ENCODE results near the gene AGPAT1. TPM values are rescaled to one million over a fixed set of nuclear protein-coding genes. Genes with fewer than 3 reads are reported as not detected.
"Not testable (repeated sequence)": the region's sequence is repeated elsewhere in the genome, so short reads cannot be mapped to it uniquely, and the experiment has no call there.

AGPAT1 gene, protein sequence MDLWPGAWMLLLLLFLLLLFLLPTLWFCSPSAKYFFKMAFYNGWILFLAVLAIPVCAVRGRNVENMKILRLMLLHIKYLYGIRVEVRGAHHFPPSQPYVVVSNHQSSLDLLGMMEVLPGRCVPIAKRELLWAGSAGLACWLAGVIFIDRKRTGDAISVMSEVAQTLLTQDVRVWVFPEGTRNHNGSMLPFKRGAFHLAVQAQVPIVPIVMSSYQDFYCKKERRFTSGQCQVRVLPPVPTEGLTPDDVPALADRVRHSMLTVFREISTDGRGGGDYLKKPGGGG
- 100 to 1,000 TPM; 103 to 116 (median 108) TPM for polyA plus RNA-seq (ENCODE audit: insufficient read length in 4 of 4)

DNA sequence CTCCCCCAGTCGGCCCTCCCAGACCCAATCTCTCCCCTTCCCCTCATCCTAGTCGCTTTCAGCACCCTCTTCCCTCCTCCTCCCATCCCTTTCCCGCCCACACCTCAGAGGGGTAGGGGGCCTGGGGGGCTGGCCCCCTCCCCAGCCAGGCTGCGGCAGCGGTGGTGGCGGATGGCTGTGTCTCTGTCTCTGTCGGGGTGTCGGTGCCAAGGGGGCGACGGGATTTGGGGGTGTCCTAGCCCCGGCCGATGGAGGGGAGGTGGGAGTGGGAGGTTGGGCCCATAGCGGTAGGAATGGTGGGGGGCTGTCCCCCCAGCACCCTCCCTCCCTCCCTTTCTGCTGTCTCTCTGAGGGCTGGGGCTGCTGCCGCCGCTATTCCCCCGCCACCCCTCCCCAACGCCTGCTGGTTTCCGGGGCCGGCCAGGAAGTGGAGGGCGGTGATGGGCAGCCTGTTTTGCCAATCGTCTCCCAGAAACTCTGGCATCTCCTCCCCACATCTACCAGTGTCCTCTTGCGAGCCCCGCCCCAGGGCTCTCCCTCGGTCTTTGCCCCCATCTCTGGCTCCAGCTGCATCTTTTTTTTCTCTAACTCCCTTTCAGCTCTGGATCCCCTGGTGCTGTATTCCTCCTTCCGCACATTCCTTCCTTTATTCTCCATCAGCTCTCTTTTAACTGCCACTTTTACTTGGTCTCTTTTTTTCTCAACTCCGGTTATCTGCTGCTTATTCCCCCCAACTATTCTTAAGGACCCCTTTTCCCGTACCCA, at the start of gene AGPAT1:
AGPAT1 (minus strand) TSS at position 374 of the 765 bp plus-strand sequence. CDS start 4,588 bp downstream, outside the sequence.
- peak in 3 of 4 donors; percentile 95 to 96 (median 96) for DNase-seq (ENCODE audit: low read depth in 4 of 4, low spot score in 3 of 4)

DNA sequence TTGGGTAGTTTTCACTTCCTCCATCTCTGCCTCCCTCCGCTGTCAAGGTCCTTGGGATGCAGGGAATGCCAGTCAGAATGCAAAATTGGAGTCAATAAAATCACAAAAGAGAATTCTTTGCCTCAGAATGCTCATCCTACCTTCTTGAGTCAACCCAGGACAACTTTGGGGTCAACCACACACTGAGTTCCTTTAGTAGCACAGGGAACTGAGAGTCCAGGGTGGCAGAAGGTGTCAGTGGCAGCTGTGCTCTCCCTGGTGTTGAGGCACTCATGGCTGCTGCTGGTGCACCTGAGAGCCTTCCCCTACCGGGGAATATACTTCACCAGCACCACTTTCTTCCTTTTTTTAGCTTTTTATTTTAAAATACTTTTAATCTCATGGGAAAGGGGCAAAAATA, 48.8 kb upstream of the AGPAT1 start:
- DNase-seq (ENCODE audit: low read depth in 4 of 4, low spot score in 3 of 4) = no peak

DNA sequence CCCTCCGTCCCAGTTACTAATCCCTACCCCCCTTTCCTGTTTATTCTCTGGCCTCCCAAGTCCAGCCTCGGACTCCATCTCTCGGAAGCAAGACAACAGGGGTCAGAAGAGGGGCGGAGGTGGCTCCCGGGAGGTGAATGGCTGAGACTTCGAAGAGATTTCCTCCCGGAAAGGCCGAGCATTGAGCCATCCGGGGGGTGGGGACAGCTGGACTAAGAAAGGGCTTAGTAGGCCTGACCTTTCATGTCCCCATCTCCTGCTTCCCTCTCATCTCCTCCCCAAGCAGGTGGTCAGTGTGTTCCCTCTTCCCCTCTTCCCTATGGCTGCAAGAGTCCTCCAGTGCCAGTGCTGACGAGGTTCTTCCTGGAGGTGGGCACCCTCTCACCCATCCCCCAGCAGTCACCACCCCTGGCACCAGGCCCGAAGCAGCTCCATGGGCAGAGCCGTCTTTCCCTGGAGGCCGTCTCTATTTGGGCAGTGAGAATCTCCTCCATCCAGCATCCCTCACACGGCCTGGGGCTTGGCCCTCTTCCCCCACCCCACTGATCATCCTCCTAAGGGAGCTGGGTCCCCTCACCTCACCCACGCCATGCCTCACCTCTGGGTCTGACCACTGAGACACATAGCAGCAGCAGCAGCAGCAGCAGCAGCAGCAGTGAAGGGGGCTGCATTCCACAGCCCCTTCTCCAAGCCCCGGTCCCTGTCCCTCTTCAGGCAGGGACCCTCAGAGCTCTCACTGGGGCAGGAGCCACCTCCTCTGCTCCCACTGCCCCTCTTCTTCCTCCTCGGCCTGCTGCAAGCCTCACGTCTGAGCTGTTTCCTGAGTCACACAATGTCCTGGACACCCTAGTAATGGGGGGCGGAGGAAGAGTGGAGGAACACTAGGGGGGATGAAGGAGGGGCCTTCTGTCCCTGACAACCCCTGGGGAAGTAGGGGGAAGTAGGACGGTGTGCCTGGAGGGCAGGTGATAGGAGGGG, 47.7 kb upstream of the AGPAT1 start, which contains the start of gene NOTCH4:
NOTCH4 (minus strand) TSS at position 810 of the 978 bp plus-strand sequence; CDS start at position 671, 139 bp downstream.
- no peak for DNase-seq (ENCODE audit: low read depth in 4 of 4, low spot score in 3 of 4)

DNA sequence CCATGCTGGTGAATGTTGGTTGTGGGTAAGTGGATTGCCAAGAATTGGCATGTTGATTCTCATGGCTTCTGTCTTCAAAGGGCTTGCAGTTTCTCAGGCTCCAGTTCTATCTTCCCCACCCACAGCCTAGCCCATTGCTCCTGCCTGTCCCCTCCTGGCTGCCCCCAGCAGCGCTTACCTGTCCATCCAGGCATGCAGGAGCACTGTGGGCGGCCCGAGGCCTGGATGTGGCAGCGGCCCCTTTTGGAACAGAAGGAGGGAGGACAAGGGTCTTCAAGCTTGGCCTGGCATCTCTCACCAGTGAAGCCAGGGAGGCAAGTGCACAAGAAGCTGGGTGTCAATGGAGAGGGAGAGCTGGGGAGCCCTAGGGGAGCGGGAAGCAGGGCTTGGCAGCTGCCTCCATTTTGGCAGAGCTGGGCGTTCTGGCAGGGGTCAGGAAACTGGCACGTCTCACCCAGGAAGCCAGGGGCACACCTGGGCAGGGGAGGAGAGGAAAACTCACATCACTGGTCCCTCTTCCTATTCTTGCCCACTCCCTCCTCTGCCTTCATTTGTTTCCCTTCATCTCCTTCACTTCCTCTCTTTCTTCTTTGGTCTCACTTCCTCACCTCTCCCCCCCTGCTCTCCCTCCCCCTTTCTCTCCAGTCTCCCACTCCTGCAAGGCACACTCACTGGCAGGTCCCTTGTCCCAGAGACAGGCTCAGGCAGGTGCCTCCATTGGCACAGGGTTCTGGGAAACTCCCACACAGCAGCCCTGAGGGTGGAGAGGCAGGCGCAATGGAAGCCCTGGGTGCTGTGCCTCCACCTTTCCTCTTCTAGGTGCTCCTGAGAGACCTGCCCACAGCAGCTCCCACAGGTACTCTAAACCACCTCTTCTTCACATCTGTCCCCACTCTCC, 46.7 kb upstream of the AGPAT1 start:
- DNase-seq (ENCODE audit: low read depth in 4 of 4, low spot score in 3 of 4) = no peak

DNA sequence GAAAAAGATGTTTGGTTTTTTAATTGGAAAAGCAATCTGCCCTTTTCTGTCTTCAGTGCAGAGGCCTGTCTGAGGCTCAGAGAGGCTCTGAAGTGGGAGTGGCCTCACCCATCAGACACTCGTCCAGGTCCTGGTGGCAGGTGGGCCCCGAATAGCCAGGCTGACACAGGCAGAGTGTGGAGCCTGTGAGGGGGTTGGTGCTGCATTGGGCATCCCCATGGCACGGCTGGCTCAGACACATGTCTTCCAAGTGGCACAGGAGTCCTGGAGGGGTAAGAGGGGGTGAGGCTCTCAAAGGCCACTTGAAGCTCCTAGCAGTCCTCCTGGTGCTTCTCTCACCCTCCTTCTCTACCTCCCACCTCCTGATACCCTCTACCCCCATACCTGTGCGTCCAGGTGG, 44.1 kb upstream of the AGPAT1 start:
- DNase-seq (ENCODE audit: low read depth in 4 of 4, low spot score in 3 of 4) = no peak

DNA sequence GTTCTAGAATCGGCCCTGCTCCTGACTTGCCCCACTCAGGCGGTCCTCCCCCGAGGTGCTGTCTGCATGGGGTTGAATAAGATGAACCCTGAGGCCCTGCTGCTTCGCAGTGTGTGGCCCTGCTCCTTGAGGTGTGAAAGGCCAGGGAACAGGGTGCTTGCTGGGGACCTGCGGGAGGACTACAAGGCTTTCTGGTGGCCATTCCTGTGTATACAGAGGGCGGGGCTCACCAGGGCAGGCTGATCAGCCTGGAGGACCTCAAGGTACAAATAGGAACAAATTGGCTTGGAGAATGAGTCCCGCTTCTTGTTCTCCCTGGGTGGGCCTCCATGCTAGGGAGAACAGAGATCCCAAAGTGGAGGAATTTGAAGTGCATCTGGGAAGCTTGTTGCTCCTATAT, 42.3 kb upstream of the AGPAT1 start:
- DNase-seq (ENCODE audit: low read depth in 4 of 4, low spot score in 3 of 4) = no peak

DNA sequence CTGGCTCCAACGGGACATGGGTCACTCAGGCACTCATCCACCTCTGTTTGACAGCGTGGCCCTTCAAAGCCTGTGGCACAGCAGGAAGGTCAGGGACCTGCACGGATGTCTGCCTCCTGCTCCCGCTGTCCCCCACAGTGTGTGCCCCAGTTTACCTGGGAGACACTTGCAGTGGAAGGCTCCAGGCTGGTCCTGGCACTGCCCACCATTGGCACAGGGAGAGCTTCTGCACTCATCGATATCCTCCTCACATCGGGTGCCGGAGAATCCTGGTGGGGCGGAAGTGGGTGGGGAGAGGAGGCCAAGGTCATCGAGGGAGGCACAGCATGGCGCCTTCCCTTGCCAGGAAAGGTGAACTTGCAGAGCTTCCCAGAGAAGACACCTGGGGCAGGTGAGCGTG, 41.1 kb upstream of the AGPAT1 start:
- DNase-seq (ENCODE audit: low read depth in 4 of 4, low spot score in 3 of 4) = no peak

DNA sequence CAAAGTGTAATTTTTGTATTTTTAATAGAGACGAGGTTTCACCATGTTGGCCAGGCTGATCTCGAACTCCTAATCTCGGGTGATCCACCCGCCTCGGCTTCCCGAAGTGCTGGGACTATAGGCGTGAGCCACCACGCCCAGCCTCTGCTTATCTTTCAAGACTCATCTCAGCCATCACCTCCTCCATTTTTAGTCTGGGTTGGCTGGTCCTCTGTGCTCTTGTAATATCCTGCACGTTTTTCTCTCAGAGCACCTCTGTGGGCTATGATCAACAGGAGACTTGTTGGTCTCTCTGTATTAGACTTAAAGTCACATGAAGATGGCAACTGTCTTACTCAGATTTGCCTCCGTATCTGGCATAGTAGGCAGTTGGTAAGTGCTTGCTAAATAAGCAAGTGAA, 40.4 kb upstream of the AGPAT1 start:
- no peak for DNase-seq (ENCODE audit: low read depth in 4 of 4, low spot score in 3 of 4)

DNA sequence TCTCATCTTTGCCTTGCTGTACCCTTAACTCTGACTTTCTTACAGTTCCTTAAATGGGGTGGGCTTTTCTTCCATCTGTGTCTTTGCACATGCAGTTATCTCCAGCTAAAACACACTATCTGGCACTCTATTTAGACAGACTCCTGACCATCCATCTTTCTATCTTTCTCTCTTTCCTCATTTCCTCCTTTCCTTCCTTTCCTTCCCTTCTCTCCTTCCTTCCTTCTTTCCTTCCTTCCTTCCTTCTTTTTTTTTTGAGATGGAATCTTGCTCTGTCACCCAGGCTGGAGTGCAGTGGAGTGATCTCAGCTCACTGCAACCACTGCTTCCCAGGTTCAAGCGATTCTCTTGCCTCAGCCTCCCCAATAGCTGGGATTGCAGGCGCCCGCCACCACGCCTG, 39.7 kb upstream of the AGPAT1 start:
- DNase-seq (ENCODE audit: low read depth in 4 of 4, low spot score in 3 of 4) = no peak

DNA sequence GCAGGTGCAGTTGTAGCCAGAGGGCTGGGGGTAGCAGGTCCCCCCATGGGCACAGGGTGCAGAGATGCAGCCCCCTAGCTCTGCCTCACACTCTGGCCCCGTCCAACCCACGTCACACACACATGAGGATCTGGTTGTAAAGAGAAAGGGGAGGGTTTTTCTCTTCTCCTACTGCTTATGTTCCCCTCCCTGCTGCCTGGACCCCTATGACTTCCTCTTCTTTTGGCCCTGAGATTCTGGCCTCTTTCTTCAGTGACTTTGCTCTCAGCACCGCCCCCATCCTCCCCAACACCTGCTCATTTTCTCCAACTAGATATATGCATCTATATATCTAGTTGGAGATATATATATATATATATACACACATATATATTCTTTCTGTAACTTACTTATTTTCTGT, 38.2 kb upstream of the AGPAT1 start:
- no peak for DNase-seq (ENCODE audit: low read depth in 4 of 4, low spot score in 3 of 4)

DNA sequence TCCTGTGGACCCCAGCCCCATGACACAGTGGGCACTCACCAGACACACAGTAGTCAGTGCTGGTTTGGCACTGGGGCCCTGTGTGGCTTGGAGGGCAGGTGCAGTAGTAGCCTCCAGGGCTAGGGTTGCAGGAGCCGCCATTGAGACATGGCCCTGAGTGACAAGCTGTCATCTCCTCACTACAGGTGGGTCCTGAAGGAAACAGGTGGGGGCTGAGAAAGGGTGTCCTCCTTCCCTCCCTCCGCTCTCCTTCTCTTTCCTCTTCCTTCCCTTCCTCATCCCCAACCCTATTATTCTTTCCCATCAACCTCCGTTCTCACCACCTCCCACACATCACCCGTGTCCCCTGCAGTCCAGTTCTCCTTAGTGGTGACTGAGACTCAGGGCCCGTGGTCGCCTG, 37.8 kb upstream of the AGPAT1 start:
- DNase-seq (ENCODE audit: low read depth in 4 of 4, low spot score in 3 of 4) = no peak

DNA sequence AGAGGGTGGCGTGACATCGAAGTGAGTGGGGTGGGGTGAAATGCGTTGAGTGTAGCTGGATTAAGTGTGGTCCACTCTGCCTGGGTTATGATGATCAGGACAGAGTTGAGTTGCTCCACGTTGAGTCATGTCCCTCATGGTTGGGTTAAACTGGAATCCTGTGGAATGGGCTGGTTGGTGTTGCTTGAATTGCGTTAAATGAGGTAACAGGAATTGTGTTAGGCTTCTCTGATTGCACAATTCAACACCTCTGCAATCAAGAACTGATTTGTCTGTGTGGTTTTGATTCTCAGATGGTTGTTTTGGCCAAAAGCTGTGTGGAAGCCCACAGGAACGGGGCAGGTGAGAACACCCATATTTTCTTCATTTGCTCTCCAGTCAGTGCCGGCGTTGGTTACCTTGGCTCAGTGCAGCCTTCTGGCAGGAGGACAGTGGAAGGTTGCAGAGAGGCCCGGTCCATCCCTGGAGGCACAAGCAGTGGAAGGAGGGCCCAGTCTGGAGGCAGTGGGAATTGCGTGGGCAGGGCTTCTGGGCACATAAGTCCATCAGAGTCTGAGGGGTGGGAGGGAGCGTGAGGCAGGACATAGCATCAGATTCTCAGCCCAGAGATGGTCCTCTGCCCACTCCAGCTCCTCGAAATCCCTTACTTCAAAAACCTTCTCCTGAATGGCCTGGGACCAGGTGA, 36.3 kb upstream of the AGPAT1 start:
- no peak for DNase-seq (ENCODE audit: low read depth in 4 of 4, low spot score in 3 of 4)

DNA sequence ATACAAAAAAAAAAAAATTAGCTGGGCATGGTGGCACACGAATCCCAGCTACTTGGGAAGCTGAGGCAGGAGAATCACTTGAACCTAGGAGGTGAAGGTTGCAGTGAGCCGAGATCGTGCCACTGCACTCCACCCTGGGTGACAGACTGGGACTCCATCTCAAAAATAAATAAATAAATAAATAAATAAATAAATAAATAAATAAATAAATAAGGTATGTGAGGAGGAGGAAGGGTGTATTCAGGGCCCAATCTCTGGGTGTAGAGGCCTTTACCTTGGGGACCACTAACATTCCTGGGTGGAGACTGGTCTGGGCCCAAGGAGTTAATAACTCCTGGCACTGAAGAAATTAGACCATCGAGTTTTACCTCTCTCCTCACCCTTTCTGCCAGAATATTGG, 35.5 kb upstream of the AGPAT1 start:
- DNase-seq (ENCODE audit: low read depth in 4 of 4, low spot score in 3 of 4) = not testable (repeated sequence)

DNA sequence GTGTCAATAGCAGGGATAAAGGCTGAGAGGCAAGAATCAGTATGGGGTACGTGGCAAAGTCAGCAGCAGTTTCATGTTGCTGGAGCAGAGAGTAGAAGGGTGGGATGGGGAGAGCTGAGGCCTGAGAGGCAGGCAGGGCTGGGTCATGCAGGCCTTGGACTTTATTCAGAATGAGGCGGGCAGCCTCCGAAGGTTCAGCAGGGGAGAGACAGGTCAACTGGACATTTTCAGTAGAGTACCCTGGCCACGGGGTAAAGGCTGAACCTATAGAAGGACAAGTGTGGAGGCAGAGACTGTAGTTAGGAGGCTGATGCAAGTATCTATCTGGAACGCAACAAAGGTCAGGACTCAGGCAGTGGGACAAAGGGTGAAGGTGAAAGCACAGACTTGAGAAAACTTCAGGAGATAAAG, 34.3 kb upstream of the AGPAT1 start:
- DNase-seq (ENCODE audit: low read depth in 4 of 4, low spot score in 3 of 4) = no peak

DNA sequence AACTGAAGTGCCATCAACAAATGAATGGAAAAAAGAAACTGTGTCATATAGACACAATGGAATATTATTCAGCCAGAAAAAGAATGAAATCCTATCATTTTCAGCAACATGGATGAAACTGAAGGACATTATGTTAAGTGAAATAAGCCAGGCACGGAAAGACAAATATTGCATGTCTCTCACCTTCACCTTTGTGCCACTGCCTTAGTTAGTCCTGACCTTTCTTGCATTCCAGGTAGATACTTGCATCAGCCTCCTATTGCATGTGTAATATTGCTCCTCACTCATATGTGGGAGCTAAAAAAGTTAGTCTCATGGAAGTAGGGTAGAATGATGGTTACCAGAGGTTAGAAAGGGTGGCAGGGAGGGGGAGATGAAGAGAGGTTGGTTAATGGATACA, 33.1 kb upstream of the AGPAT1 start:
- no peak for DNase-seq (ENCODE audit: low read depth in 4 of 4, low spot score in 3 of 4)

DNA sequence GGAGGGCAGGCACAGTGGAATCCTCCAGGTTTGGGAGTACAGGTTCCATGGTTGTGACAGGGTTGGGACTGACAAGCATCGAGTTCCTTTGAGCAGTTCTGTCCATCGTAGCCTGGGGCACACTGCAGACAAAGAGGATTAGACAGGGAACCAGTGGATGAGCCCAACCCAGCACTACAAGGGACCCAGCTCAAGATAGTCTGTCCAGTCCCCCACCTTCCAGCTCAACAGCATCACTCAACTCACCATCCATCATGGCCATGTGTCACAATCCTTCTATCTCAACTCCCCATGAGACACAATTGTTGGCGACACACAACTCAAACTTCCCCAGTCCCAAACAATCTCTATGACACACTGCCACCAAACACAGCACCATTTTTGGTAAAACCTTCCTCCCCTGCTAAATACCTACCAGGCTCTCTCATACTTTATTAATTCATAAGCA, 28.4 kb upstream of the AGPAT1 start:
- no peak for DNase-seq (ENCODE audit: low read depth in 4 of 4, low spot score in 3 of 4)

DNA sequence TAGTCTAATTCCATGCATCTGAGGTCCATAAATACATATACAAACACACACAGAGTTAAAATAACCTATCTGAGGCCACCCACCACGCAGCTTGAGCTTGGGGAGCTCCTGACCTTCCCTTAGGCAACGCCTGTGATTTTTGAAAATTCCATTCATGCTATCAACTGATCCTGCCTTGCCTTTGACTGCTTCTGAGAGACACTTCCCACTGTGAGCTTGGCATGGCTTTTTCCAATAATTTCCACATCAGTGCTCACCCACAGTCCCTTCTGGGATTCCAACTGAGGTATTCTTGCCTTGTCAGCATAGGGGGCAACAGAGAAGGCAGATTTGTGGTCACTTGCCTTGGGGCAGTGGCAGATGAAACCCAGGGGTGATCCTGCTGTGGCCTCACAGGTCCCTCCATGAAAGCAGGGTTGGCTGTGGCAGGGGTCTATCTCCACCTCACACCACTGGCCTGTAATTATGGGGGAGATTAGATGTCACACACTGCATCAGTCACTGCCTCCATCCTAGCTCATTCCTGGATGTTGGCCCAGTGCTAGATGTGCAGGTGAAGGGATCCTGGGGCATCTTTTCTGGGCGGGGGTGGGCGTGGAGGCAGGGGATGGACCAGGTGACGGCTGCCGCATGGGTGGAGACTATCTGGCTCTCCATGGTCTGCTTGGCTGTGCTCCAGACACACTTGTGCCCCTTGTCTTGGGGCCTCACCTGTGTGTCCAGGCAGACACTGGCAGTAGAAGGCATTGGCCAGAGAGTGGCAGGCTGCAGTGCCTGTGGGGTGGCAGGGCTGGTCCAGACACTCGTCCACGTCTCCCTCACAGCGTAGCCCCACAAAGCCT, 27.8 kb upstream of the AGPAT1 start:
- DNase-seq (ENCODE audit: low read depth in 4 of 4, low spot score in 3 of 4) = no peak

DNA sequence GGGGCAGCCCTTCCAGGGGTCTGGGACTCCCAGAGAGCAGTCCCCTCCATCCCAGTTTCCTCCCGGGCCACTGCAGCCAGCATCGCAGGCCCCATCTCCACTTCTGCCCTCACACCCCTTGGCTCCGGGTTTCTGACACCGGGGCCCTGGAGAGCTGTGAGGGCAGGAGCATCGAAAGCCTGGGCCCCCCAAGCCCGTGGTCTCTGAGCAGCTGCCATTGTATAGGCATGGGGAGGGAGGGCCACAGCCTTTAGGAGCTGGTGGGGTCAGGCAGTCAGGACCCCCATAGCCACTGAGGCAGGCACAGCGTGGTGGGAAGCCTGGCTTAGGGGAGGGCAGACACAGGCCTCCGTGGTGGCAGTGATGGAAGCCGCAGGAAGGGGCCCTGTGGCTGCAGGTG, 26.3 kb upstream of the AGPAT1 start:
- DNase-seq (ENCODE audit: low read depth in 4 of 4, low spot score in 3 of 4) = no peak
